WTC11 (cell line): ENCODE measurements around the gene CXCL17.

ENCODE experiments used
- FOXP1 ChIP-seq: sonication (generic); formaldehyde crosslinking; IDR thresholded peaks from 2 replicates; pipeline ENCODE4 v1.8.0; 2022; ENCODE audit warnings: missing genetic modification reagents, mild to moderate bottlenecking, moderate library complexity, borderline replicate concordance
- IRF2 ChIP-seq: sonication (generic); formaldehyde crosslinking; IDR thresholded peaks from 2 replicates; pipeline ENCODE4 v1.8.0; 2022; ENCODE audit warnings: low read depth, missing genetic modification reagents, borderline replicate concordance
- JUN ChIP-seq: sonication (generic); formaldehyde crosslinking; IDR thresholded peaks from 2 replicates; pipeline ENCODE4 v1.8.0; 2023; ENCODE audit warnings: mild to moderate bottlenecking, missing genetic modification reagents
- TF ChIP-seq, protein P1 (sequence below): sonication (generic); formaldehyde crosslinking; IDR thresholded peaks from 2 replicates; pipeline ENCODE4 v1.8.0; 2022; ENCODE audit warnings: mild to moderate bottlenecking, missing genetic modification reagents
- TF ChIP-seq, protein P2 (sequence below): sonication (generic); formaldehyde crosslinking; IDR thresholded peaks from 2 replicates; pipeline ENCODE4 v1.8.1; 2023; ENCODE audit warnings: mild to moderate bottlenecking, moderate library complexity, missing genetic modification reagents
- TF ChIP-seq, protein P3 (sequence below): fragments of 200-600 bp; IDR thresholded peaks from 2 replicates; pipeline ENCODE4 v1.8.0; 2022; ENCODE audit warnings: antibody characterized with exemption
- TF ChIP-seq, protein P4 (sequence below): sonication (generic); formaldehyde crosslinking; IDR thresholded peaks from 2 replicates; pipeline ENCODE4 v1.8.1; 2022; ENCODE audit warnings: low read depth, mild to moderate bottlenecking, moderate library complexity, missing genetic modification reagents, borderline replicate concordance
- TF ChIP-seq, protein P5 (sequence below): sonication (generic); formaldehyde crosslinking; IDR thresholded peaks from 2 replicates; pipeline ENCODE4 v1.8.1; 2022; ENCODE audit warnings: low read depth, missing genetic modification reagents, borderline replicate concordance
- TF ChIP-seq, protein P6 (sequence below): sonication (generic); formaldehyde crosslinking; IDR thresholded peaks from 2 replicates; pipeline ENCODE4 v1.8.1; 2023; ENCODE audit warnings: mild to moderate bottlenecking, missing genetic modification reagents, moderate library complexity

DNA sequence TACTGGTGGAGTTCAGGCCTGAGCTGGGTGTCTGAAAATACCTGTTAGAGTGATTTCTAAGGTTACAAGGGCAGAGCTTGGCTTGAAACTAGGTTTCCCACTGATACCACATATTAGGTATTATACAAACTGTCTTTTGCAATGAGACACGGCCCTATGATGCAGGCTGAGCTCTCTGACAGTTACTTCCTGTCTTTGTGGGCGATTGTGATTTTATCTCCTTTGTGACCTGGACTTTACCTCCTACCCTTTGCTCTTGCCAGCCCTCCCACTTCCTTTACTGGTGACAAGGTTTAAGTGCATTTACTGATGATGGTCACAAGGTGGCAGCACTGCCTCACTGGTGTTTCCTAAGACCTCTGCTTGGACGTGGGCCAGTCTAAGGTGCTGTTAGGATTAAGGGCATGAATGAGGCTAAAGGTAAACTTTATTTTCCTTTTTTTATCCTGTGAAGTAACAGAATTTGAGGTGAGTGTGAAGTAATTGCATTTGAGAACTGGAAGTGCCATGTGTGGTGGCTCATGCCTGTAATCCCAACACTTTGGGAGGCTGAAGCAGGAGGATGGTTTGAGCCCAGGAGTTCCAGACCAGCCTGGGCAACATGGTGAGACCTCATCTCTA is 7.7 kb upstream of the CXCL17 start:
- TF ChIP-seq, protein P1, sequence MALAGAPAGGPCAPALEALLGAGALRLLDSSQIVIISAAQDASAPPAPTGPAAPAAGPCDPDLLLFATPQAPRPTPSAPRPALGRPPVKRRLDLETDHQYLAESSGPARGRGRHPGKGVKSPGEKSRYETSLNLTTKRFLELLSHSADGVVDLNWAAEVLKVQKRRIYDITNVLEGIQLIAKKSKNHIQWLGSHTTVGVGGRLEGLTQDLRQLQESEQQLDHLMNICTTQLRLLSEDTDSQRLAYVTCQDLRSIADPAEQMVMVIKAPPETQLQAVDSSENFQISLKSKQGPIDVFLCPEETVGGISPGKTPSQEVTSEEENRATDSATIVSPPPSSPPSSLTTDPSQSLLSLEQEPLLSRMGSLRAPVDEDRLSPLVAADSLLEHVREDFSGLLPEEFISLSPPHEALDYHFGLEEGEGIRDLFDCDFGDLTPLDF: no peak
- TF ChIP-seq FOXP1 (CRISPR knock-in tag) (no peak), JUN (CRISPR knock-in tag) (no peak), IRF2 (CRISPR knock-in tag) (no peak)
- TF ChIP-seq, protein P2, sequence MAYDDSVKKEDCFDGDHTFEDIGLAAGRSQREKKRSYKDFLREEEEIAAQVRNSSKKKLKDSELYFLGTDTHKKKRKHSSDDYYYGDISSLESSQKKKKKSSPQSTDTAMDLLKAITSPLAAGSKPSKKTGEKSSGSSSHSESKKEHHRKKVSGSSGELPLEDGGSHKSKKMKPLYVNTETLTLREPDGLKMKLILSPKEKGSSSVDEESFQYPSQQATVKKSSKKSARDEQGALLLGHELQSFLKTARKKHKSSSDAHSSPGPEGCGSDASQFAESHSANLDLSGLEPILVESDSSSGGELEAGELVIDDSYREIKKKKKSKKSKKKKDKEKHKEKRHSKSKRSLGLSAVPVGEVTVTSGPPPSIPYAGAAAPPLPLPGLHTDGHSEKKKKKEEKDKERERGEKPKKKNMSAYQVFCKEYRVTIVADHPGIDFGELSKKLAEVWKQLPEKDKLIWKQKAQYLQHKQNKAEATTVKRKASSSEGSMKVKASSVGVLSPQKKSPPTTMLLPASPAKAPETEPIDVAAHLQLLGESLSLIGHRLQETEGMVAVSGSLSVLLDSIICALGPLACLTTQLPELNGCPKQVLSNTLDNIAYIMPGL (CRISPR knock-in tag): no peak
- TF ChIP-seq, protein P3, sequence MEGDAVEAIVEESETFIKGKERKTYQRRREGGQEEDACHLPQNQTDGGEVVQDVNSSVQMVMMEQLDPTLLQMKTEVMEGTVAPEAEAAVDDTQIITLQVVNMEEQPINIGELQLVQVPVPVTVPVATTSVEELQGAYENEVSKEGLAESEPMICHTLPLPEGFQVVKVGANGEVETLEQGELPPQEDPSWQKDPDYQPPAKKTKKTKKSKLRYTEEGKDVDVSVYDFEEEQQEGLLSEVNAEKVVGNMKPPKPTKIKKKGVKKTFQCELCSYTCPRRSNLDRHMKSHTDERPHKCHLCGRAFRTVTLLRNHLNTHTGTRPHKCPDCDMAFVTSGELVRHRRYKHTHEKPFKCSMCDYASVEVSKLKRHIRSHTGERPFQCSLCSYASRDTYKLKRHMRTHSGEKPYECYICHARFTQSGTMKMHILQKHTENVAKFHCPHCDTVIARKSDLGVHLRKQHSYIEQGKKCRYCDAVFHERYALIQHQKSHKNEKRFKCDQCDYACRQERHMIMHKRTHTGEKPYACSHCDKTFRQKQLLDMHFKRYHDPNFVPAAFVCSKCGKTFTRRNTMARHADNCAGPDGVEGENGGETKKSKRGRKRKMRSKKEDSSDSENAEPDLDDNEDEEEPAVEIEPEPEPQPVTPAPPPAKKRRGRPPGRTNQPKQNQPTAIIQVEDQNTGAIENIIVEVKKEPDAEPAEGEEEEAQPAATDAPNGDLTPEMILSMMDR: peak; percentile 82
- TF ChIP-seq, protein P4, sequence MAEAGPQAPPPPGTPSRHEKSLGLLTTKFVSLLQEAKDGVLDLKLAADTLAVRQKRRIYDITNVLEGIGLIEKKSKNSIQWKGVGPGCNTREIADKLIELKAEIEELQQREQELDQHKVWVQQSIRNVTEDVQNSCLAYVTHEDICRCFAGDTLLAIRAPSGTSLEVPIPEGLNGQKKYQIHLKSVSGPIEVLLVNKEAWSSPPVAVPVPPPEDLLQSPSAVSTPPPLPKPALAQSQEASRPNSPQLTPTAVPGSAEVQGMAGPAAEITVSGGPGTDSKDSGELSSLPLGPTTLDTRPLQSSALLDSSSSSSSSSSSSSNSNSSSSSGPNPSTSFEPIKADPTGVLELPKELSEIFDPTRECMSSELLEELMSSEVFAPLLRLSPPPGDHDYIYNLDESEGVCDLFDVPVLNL (CRISPR knock-in tag): no peak
- TF ChIP-seq, protein P5, sequence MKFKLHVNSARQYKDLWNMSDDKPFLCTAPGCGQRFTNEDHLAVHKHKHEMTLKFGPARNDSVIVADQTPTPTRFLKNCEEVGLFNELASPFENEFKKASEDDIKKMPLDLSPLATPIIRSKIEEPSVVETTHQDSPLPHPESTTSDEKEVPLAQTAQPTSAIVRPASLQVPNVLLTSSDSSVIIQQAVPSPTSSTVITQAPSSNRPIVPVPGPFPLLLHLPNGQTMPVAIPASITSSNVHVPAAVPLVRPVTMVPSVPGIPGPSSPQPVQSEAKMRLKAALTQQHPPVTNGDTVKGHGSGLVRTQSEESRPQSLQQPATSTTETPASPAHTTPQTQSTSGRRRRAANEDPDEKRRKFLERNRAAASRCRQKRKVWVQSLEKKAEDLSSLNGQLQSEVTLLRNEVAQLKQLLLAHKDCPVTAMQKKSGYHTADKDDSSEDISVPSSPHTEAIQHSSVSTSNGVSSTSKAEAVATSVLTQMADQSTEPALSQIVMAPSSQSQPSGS (CRISPR knock-in tag): no peak
- TF ChIP-seq, protein P6, sequence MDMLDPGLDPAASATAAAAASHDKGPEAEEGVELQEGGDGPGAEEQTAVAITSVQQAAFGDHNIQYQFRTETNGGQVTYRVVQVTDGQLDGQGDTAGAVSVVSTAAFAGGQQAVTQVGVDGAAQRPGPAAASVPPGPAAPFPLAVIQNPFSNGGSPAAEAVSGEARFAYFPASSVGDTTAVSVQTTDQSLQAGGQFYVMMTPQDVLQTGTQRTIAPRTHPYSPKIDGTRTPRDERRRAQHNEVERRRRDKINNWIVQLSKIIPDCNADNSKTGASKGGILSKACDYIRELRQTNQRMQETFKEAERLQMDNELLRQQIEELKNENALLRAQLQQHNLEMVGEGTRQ (CRISPR knock-in tag): no peak
